GM23338 (cell line): ENCODE data around the gene EFCAB12.

Experiments used
- CREB1 ChIP-seq: fragments of 250-450 bp; sonication (Bioruptor Pico); IDR thresholded peaks from 2 replicates; pipeline ENCODE4 v1.5.0; 2020; ENCODE audit warnings: low read depth, mild to moderate bottlenecking, moderate library complexity
- CTCF ChIP-seq, 2 experiments: fragments of 200-600 bp in 1 of 2; sonication (generic) in 1 of 2; conservative IDR thresholded peaks; 2 replicates each; pipeline versions ENCODE4 v1.5.1 to v1.6.1; 2016 to 2017; ENCODE audit warnings: antibody characterized with exemption in 2 of 2, low read depth in 2 of 2, mild to moderate bottlenecking in 2 of 2, moderate library complexity in 1 of 2
- ETS1 ChIP-seq: IDR thresholded peaks from 2 replicates; pipeline ENCODE4 v1.6.1; 2016; ENCODE audit warnings: antibody characterized with exemption
- EZH2 ChIP-seq: fragments of 200-600 bp; sonication (generic); IDR thresholded peaks from one replicate; pipeline ENCODE4 v1.8.0; 2017; ENCODE audit warnings: antibody characterized with exemption, mild to moderate bottlenecking, low read depth; ENCODE audit not compliant: unreplicated experiment
- EZH2phosphoT487 ChIP-seq: fragments of 200-600 bp; sonication (generic); IDR thresholded peaks from one replicate; pipeline ENCODE4 v1.8.1; 2018; ENCODE audit warnings: antibody characterized with exemption; ENCODE audit not compliant: unreplicated experiment
- JUNB ChIP-seq: IDR thresholded peaks from one replicate; pipeline ENCODE4 v1.6.1; 2016; ENCODE audit warnings: antibody characterized with exemption; ENCODE audit not compliant: unreplicated experiment
- NANOG ChIP-seq: IDR thresholded peaks from 2 replicates; pipeline ENCODE4 v1.6.1; 2016; ENCODE audit warnings: antibody characterized with exemption, borderline replicate concordance
- POLR2AphosphoS5 ChIP-seq: IDR thresholded peaks from 2 replicates; pipeline ENCODE4 v1.6.1; 2016; ENCODE audit warnings: antibody characterized with exemption, low read depth
- REST ChIP-seq: IDR thresholded peaks from one replicate; pipeline ENCODE4 v1.6.1; 2018; ENCODE audit warnings: antibody characterized with exemption; ENCODE audit not compliant: unreplicated experiment
- ZNF114 ChIP-seq: fragments of 250-450 bp; sonication (Bioruptor Pico); IDR thresholded peaks from 2 replicates; pipeline ENCODE4 v1.5.0; 2020; ENCODE audit warnings: mild to moderate bottlenecking, moderate library complexity
- ZNF462 ChIP-seq: fragments of 250-450 bp; sonication (Bioruptor Pico); IDR thresholded peaks from 2 replicates; pipeline ENCODE4 v1.5.0; 2020; ENCODE audit warnings: mild to moderate bottlenecking, moderate library complexity

- TF ChIP-seq EZH2 (no peak), CTCF (conservative IDR thresholded peaks at IDR 0.05; ENCODE audit: low read depth in 2 of 2) (no peak), POLR2AphosphoS5 (no peak), REST (no peak), EZH2phosphoT487 (no peak), CREB1 (CRISPR knock-in tag) (no peak), ZNF462 (CRISPR knock-in tag) (no peak), ETS1 (no peak), JUNB (no peak), NANOG (no peak), ZNF114 (CRISPR knock-in tag) (no peak)
Measured at GRCh38 chr3:129433565-129433964, 5.1 kb upstream of the EFCAB12 start.
